ENCODE measurements around the gene LIN54. TPM values are rescaled to one million over a fixed set of nuclear protein-coding genes. Genes with fewer than 3 reads are reported as not detected.
"Not testable (repeated sequence)": the region's sequence is repeated elsewhere in the genome, so short reads cannot be mapped to it uniquely, and the experiment has no call there.

The LIN54 gene
- 10 to 100 TPM in 2 of 10 donors, 1 to 10 TPM in 8; 7.1 to 13.6 (median 8.8) TPM for polyA plus RNA-seq (ENCODE audit: insufficient read length in 10 of 10)
- long read RNA-seq, donor 1, result 0 reads
- long read RNA-seq, donor 2, result 0 reads
- long read RNA-seq, donor 3, result 0 reads
- long read RNA-seq, donor 4, result 0 reads
- long read RNA-seq, donor 5, full-length matches to known transcripts, result 2 of 2 reads
- long read RNA-seq, donor 5, partial matches to known transcripts, result 0 of 2 reads
- long read RNA-seq, donor 5, other reads (novel, unspliced or antisense), result 0 of 2 reads
- long read RNA-seq, donor 6, full-length matches to known transcripts, result 1 of 1 reads
- long read RNA-seq, donor 6, partial matches to known transcripts, result 0 of 1 reads
- long read RNA-seq, donor 6, other reads (novel, unspliced or antisense), result 0 of 1 reads
- long read RNA-seq, donor 7, full-length matches to known transcripts, result 1 of 1 reads
- long read RNA-seq, donor 7, partial matches to known transcripts, result 0 of 1 reads
- long read RNA-seq, donor 7, other reads (novel, unspliced or antisense), result 0 of 1 reads
- long read RNA-seq, donor 8, result 0 reads
- long read RNA-seq, donor 9, result 0 reads

- peak; percentile 59 to 87 (median 63) for DNase-seq
Measured at GRCh38 chr4:83010522-83011318, at the start of gene LIN54. LIN54 (minus strand) TSS chr4:83010823; CDS start chr4:82984844, 25,979 bp downstream.

GRCh38 chr4:83054928-83055327 lies 44.3 kb upstream of the LIN54 start:
- no peak for DNase-seq

- DNase-seq, result not testable (repeated sequence)
Measured at GRCh38 chr4:83048781-83049180, 38.2 kb upstream of the LIN54 start.

GRCh38 chr4:83046693-83047473 lies 36.3 kb upstream of the LIN54 start:
- no peak for DNase-seq

DNA sequence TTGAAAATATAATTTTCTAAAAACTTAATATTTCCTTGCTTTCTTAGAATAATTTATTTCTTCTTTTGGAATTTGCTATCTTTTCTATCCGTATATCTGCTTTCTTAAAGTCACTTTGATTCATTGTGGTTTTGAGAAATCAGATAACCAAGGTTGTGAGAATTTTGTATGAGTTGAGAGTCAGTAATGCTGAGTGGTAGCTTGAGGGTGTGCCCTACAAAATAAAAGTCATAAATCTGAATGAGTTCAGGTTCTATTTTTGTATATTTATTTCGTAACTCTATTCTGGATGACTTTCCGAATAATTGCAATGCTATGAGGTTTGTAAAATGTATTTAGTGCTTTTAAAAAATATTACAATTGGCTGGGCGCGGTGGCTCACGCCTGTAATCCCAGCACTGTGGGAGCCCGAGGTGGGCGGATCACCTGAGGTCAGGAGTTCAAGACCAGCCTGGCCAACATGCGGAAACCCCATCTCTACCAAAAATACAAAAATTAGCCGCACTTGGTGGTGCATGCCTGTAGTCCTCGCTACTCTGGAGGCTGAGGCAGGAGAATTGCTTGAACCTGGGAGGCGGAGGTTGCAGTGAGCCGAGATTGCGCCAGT lies 33.3 kb upstream of the LIN54 start:
- peak in 1 of 3 donors; percentile 9 for DNase-seq

DNA sequence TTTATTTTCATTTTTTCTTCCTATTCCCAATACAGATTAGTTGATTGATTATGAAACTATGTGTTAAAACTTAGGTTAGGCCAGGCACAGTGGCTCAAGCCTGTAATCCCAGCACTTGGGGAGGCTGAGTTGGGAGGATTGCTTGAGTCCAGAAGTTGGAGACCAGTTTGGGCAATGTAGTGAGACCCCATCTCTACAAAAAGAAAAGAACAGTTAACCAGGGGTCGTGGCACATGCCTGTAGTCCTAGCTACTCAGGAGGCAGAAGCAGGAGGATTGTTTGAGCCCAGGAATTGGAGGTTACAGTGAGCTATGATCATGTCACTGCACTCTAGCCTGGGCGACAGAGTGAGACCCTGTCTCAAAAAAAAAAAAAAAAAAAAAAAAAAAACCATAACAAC lies 32.5 kb upstream of the LIN54 start:
- not testable (repeated sequence) for DNase-seq

DNA sequence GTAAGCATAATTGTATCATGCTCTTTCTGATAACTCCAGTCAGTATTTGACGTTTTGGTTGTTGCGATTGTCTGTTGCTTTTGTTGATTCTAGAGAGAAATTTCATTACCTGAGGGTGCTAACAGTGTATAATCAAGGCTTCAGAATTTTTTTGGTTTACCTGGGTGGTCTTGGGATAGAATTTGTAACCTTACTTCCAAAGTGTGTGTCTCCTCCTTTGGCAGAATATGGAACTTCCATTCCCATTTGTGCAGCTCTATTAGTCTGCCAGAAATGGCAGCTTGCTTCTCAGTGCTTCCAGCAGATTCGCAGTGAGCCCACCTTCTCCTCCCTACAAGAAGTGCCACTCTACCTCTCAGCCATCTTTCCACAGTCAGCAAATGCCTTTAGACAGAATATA lies 29.6 kb upstream of the LIN54 start:
- no peak for DNase-seq

DNA sequence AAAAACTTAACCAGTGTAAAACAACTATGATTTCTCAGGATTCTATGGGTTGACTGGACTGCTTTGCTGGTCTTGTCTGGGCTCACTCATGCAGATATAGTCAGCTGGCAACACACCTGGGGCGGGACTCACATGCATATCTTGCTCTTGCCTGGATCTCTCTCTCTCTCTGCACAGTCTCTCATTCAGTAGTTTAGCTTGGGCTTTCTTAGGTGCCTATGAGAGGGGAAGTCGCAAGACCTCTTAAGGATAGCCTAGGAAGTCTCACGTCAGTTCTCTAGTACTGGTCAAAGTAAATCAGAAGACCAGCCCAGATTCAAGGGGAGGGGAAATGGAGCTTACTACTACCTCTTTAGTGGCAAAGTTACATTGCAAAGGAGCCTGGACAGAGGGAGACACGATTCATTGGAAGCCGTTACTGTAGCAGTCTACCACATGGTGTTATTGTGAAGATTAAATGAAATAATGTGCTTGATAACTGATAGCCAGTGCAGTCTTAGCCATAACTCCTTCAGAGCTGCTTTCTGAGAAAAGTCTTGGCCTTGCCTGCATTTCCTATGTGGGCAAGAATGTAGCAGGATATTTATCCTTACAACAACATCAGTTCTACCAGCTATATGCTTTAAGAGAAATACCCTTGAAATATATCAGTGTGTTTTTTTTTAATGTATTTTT lies 26.5 kb upstream of the LIN54 start:
- no peak for DNase-seq

- DNase-seq, result peak; percentile 99 to 100 (median 100)
Measured at GRCh38 chr4:83034630-83035494, 24.2 kb upstream of the LIN54 start, which contains the start of gene COPS4. COPS4 (plus strand) TSS chr4:83035183; CDS start chr4:83035225, 42 bp downstream.

DNA sequence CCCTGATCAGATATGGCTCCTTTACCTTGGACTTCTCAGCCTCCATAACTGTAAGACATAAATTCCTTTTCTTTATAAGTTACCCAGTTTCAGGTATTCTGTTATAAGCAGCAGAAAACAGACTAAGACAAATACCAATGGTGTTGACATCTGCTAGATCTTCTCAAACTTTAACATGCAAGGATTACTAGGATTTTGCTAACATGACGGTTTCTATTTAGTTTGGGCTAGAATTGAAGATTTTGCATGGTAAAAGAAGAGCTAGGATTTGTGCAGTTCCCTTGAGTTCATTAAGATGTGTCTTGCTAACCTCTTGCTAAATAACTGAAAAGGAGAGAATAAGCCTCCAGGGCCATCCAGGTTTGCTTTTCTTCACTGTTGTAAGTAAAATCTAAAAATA lies 19.1 kb upstream of the LIN54 start:
- DNase-seq, result no peak

GRCh38 chr4:83028976-83029375 lies 18.4 kb upstream of the LIN54 start:
- no peak for DNase-seq

DNA sequence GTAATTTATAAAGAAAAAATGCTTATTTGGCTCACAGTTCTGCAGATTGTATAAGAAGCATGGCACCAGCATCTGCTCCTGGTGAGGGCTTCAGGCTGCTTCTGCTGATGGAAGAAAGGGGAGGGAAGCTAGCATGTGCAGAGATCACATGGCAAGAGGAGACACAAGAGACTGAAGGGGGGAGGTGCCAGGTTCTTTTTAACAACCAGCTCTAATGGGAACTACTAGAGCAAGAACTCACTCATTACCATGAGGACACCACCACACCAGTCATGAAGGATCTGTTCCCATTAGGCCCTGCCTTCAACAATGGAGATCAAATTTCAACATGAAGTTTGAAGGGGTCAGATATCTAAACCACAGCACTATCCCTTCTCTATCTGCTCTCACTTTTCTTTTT lies 14.9 kb upstream of the LIN54 start:
- no peak for DNase-seq

DNA sequence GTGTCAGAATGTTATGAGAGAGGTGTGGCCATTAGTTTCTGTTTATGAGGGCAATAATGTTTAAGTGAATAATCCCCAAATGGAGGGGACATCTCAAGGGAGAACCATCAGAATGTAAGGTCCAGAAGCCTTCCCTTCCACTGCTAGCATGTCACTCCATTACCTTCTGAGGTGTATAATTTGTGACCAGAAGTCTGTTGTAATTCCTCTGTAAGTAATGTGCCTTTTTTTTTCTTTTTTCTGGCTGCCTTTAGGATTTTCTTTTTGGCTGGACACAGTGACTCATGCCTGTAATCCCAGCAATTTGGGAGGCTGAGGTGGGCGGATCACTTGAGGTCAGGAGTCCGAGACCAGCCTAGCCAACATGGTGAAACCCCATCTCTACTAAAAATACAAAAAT lies 13.6 kb upstream of the LIN54 start:
- DNase-seq, result no peak

DNA sequence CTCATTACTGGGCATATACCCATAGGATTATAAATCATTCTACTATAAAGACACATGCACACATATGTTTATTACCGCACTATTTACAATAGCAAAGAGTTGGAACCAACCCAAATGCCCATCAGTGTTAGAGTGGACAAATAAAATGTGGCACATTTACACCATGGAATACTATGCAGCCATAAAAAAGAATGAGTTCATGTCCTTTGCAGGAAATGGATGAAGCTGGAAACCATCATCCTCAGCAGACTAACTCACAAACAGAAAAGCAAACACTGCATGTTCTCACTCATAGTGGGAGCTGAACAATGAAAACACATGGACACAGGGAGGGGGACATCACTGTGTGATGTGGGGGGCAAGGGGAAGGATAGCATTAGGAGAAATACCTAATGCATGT lies 13.0 kb upstream of the LIN54 start:
- DNase-seq, result not testable (repeated sequence)

GRCh38 chr4:83022724-83023450 lies 12.3 kb upstream of the LIN54 start:
- peak in 1 of 3 donors; percentile 10 for DNase-seq

- DNase-seq, result no peak
Measured at GRCh38 chr4:83019794-83020494, 9.3 kb upstream of the LIN54 start.

GRCh38 chr4:83013902-83014301 lies 3.3 kb upstream of the LIN54 start:
- no peak for DNase-seq

DNA sequence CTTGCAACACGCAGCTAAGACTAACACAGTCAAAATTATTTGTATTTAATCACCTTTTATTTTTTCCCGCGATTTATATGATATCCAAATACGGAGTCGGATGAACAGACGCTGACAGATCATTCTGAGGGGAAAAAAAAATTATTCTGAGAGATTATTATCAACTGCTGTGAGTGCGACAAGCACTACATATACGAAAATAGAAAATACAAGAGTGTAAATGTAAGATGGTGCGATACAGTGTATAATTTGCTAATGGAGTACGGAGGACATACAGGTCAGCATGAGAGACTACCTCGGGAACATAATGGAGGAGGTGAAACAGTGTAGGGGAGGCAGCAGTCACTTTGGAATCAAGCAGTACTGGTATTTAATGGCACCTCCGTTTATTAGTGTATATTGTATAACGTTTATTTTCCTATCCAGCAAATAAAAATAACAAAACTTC lies 2.8 kb upstream of the LIN54 start:
- DNase-seq, result no peak

Data from muscle of back (tissue), 13 donors.